IPS-NIHi7 (cell line): ENCODE measurements around the gene MYO3A.

Experiments used
- DNase-seq: peaks from one replicate; pipeline ENCODE4 v3.0.0; 2012; ENCODE audit warnings: mixed read lengths; ENCODE audit errors: extremely low spot score

The MYO3A gene

GRCh38 chr10:26214004-26214403 lies 280.0 kb downstream of the MYO3A start:
- peak; percentile 62 for DNase-seq

GRCh38 chr10:26214551-26215395 lies 280.7 kb downstream of the MYO3A start:
- no peak for DNase-seq

- no peak for DNase-seq
Measured at GRCh38 chr10:26215396-26215934, 281.4 kb downstream of the MYO3A start.

- peak; percentile 91 for DNase-seq
Measured at GRCh38 chr10:26215935-26216584, 282.0 kb downstream of the MYO3A start.

GRCh38 chr10:26216585-26217395 lies 282.8 kb downstream of the MYO3A start, which contains the start of gene GAD2:
TSS of gene GAD2 (plus strand) at chr10:26216774. CDS start at chr10:26216810, 36 bp downstream.
- no peak for DNase-seq

- no peak for DNase-seq
Measured at GRCh38 chr10:26217396-26218086, 283.5 kb downstream of the MYO3A start.

GRCh38 chr10:26219676-26220075 lies 285.6 kb downstream of the MYO3A start:
- no peak for DNase-seq

- no peak for DNase-seq
Measured at GRCh38 chr10:26220901-26221300, 286.9 kb downstream of the MYO3A start.

- peak; percentile 32 for DNase-seq
Measured at GRCh38 chr10:26221541-26221940, 287.5 kb downstream of the MYO3A start.

- DNase-seq = no peak
Measured at GRCh38 chr10:26222563-26222962, 288.5 kb downstream of the MYO3A start.

- no peak for DNase-seq
Measured at GRCh38 chr10:26225322-26225721, 291.3 kb downstream of the MYO3A start.

GRCh38 chr10:26227786-26228185 lies 293.8 kb downstream of the MYO3A start:
- DNase-seq = no peak

GRCh38 chr10:26232174-26232573 lies 298.1 kb downstream of the MYO3A start:
- DNase-seq = no peak

GRCh38 chr10:26235761-26236160 lies 301.7 kb downstream of the MYO3A start:
- DNase-seq = no peak

GRCh38 chr10:26238378-26238777 lies 304.3 kb downstream of the MYO3A start:
- DNase-seq = no peak

- no peak for DNase-seq
Measured at GRCh38 chr10:26242706-26243350, 308.8 kb downstream of the MYO3A start.

GRCh38 chr10:26243351-26243720 lies 309.3 kb downstream of the MYO3A start:
- no peak for DNase-seq

GRCh38 chr10:26249681-26250080 lies 315.7 kb downstream of the MYO3A start:
- DNase-seq = no peak

- no peak for DNase-seq
Measured at GRCh38 chr10:26251925-26252324, 317.9 kb downstream of the MYO3A start.

- no peak for DNase-seq
Measured at GRCh38 chr10:26254616-26255015, 320.6 kb downstream of the MYO3A start.

- DNase-seq = no peak
Measured at GRCh38 chr10:26259341-26259740, 325.3 kb downstream of the MYO3A start.
